ENCODE data around the gene GPC5.

Gene GPC5

DNA sequence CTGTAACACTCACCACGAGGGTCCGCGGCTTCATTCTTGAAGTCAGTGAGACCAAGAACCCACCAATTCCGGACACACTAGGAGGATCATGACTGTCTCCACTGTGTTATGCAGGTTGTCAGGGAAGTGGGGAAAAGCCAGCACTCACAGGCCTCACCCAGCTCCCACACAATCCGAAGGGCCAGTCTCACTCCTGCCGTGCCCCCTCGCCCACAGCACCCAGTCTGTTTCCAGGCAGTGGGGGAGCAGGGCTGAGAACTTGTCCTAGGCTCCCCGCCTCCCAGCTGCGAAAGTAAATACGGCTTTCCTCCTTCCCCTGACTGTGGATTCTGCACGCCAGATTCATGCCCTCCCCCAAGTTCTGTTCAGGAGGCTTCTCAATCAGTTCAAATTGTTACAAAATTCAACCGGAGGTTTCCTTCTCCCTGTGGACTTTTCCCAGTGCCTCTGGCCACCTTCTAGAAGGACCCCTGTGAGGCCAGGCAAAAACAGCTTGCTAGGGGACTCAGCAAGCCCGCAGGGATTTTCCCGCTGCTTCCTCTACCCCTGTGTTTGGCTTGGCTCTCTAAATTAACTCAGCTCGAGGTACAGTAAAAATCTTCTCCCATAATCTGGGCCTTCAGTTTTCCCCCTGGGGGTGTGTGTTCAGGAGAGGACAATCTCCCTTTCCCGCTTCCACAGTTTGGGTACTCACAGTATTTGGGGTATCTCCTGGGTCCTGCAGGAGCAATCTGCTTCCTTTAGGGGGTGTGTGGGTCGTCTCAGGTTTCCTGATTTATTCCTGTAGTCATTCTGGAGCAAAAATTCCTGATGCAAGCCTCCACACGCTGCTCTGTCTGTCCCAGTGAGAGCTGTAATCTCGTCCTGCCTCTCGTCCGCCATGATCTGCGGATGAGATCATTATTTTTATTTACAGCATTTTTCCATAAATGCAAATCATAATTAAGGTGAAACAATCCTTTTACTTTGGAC lies 899.8 kb downstream of the GPC5 start:
- DNase-seq: no peak

- DNase-seq: no peak
These were observed 902.2 kb downstream of the GPC5 start for GRCh38 chr13:92300651-92301050.

- no peak for DNase-seq
These were observed 905.0 kb downstream of the GPC5 start for GRCh38 chr13:92303428-92303827.

DNA sequence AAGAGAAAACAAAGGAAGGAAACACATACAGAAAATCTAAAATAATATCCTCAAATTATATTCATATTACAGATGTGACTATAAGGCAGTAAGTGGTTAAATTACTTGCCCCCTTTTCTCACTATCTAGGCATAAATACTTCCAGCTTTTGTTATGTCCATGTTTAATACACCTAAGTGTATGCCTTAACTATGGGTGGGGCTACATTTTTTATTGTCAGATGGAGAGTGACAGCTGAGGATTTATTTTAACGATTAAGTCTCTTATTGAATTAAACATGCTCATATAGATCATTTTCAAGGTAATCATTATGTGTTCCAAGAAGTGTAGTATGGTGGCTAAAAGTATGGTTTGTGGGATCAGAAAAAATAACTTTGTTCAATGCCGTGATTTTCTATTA lies 909.3 kb downstream of the GPC5 start:
- no peak for DNase-seq

- no peak for DNase-seq
These were observed 914.4 kb downstream of the GPC5 start for GRCh38 chr13:92312823-92313222.

GRCh38 chr13:92313382-92313781 lies 915.0 kb downstream of the GPC5 start:
- DNase-seq: no peak

DNA sequence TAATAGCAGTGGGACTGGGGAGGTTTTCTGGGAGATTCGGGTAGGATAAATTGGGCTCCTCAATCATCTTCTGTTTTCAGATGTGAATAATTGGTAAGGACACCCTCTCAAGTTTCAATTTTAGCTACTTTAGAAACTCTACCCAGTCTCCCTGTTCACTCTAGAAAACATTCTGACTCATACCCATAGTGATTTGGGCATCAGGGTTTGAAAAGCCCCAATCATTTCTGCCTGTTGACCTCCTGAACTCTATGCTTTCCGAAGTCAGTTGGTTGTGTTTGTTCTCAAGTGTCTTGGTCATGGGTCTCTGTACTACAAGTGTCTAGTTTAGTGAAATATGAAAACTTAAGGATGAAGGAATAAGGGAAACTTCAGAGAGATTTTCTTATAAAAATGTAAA lies 916.8 kb downstream of the GPC5 start:
- no peak for DNase-seq

DNA sequence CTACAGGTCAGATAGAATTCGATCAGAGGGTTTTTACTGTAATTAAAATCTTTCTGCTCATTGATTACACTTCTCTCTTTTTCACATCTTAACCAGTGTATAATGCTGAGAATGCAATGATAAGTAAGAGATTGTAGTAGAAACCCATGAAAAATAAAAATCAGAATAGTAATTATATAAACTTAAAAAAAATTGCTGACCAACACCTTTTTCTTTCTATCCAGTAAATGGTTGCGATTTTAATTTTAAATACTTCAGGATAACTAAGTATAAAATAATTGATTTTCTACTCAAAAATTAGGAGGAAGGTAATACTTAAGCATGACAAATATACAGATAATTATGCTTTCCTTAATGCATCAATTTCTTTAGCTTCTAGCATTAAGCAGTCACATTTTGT lies 917.6 kb downstream of the GPC5 start:
- no peak for DNase-seq

GRCh38 chr13:92317066-92317465 lies 918.6 kb downstream of the GPC5 start:
- no peak for DNase-seq

GRCh38 chr13:92320323-92320722 lies 921.9 kb downstream of the GPC5 start:
- DNase-seq: no peak

DNA sequence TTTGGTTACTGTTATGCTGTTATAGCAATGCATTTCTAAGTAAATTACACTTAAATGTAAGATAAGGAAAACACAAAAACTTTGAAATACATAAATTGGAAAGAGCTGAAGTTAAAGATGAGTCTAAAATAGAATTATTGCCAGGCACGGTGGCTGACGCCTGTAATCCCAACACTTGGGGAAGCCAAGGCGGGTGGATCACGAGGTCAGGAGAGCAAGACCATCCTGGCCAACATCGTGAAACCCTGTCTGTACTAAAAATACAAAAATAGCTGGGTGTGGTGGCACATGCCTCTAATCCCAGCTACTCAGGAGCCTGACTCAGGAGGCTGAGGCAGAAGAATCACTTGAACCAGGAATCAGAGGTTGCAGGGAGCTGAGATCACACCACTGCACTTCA lies 922.8 kb downstream of the GPC5 start:
- no peak for DNase-seq

DNA sequence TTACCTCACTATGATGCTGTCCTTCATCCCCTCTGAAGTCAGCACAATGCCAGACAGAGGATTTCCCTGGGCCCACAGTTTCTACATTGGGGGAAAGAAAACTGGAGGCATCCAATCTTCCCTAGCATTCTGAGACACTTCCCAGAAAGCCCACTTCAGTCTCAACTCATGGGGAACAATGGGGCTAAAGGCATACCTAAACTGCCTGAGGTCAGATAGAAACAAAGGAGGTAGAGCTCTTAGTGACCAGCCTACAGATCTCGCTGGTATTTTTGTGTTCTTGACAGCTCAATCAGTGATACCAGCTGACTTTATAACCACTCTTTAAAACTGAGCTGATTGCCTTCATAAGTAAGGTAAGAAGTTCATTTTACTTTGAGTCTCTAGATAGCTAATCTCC lies 947.2 kb downstream of the GPC5 start:
- DNase-seq: no peak

GRCh38 chr13:92346046-92346445 lies 947.6 kb downstream of the GPC5 start:
- no peak for DNase-seq

GRCh38 chr13:92354583-92354982 lies 956.2 kb downstream of the GPC5 start:
- no peak for DNase-seq

DNA sequence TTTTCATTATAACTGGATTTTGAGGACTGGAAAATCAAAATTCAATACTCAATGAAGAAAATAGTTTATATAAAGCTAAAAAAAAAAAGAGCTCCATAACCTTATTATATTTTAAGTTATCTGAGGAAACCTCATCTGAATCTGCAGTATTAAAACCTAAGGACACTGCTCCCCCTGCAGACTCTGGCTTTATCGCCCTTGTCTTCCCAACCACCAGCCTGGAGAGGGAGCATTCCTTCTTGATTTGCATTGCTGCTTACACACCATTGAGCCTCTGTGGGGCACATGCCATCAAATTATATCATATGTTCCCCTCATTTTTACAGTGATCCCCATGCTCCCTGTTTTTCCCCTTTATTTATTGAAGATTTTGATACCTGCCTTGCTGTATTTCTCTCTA lies 956.8 kb downstream of the GPC5 start:
- no peak for DNase-seq

DNA sequence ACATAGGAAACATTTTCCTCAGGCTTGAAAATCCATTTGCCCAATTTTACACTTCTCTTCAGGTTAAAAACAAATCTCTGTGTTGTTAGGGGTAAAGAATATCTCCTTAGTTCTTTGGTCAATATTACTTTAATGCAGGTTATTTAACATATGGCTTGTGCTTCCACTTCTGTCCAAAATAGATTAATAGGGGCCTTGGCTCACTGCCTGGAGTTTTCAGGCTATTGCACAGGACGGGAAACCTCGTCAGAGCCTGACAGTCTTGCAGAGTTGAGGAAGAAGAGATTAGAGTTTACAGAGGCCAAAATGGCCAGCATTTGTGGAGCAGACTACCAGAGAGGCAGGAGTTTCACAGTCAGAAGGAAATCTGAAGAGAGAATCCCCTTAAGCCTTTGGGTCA lies 964.3 kb downstream of the GPC5 start:
- no peak for DNase-seq

DNA sequence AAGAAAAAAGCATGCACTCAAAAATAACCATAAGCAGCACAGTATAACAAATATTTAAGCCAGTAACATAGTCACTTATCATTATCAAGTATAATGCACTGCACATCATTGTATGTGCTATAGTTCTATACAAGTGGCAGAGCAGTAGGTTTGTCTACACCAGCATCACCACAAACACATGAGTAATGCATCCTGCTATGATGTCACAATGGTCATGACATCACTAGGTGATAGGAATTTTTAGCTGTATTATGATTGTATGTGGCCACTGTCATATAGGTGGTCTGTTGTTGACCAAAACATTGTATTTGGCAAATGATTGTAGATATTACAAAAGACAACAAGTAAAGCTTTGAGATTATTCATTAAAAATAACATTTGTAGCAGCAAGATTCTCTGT lies 967.5 kb downstream of the GPC5 start:
- no peak for DNase-seq

- no peak for DNase-seq
These were observed 979.0 kb downstream of the GPC5 start for GRCh38 chr13:92377396-92377795.

GRCh38 chr13:92379371-92379770 lies 981.0 kb downstream of the GPC5 start:
- DNase-seq: no peak

DNA sequence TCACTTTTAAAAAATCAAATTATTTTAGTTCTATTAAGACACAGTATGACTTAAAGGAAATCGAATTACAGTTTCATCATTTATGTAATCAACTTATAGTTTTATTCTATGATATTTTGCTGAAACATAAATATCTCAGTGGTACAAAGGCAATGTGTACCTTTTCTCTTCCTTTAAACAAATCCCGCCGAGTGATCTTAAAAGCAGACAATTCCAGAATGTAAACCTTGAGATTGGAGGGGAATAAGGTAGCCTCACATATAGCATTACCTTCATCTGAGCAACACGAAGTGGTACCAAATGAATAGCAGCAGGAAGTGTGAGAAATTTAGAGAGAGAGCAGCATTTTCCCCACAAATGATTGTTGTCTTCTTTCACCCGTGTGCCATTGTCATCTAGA lies 986.0 kb downstream of the GPC5 start:
- no peak for DNase-seq

DNA sequence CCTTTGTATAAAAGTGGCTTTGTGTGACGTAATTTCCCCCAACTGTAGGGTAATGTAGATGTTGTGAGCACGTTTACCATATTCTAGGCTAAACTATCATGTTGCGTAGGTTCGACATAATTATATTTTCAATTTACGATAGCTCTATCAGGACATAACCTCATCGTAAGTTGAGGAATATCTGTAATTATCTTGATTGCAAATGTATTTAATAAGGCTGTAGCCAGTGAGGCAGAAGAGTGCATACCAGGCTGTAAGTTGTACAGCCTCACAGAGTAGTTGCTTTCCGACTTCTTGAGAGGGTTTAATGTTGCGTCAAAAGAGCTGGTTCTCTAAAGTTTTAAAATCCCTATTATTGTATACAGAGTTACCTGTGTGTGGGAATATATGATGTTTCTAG lies 988.8 kb downstream of the GPC5 start:
- no peak for DNase-seq

- no peak for DNase-seq
These were observed 991.8 kb downstream of the GPC5 start for GRCh38 chr13:92390217-92390616.

DNA sequence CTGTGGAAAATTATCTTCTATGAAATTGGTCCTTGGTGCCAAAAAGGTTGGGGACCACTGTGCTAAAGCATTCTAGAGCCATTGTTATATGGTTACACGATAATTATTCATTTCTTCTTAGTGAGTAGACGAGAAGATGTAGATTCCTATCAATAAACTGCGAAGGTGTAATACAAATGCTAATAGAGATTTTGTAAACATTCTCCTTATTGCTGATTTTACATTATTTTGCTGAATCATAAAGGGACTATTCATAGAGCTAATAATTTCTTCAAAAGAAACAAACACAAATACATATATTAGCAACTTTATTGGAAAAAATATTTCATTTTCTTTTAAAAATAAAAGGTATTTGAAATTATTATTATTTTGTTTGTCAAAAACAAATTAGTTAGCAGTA lies 1005.2 kb downstream of the GPC5 start:
- no peak for DNase-seq

- DNase-seq: no peak
These were observed 1009.4 kb downstream of the GPC5 start for GRCh38 chr13:92407858-92408257.

DNA sequence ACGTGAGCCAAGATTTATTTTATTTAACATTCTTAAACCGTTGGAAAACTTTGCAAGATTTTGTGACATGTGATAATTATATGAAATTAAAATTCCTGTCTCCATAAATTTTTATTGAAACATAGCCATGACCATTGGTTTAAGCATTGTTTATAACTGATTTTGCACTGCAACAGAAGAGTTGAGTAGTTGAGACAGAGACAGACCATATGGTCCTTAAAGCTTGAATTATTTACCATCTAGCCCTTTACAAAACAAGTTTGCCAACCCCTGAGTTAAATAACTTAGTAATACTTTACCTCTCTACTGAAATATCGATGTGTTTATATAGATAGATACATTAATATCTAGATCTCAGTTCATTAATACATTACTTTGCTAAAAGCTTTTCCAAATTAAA lies 1014.1 kb downstream of the GPC5 start:
- DNase-seq: no peak
